ENCODE measurements around the gene CLSTN3.

Gene CLSTN3

GRCh38 chr12:7129872-7130691 is at the start of gene CLSTN3:
CLSTN3 (plus strand) TSS chr12:7130371; CDS start chr12:7130649, 278 bp downstream.
- DNase-seq (ENCODE audit: low spot score): no peak

GRCh38 chr12:7081037-7081436 is 49.1 kb upstream of the CLSTN3 start:
- no peak for DNase-seq (ENCODE audit: low spot score)

GRCh38 chr12:7083125-7083524 is 47.0 kb upstream of the CLSTN3 start:
- no peak for DNase-seq (ENCODE audit: low spot score)

- DNase-seq (ENCODE audit: low spot score): no peak
These were observed 40.8 kb upstream of the CLSTN3 start for GRCh38 chr12:7089196-7089871.

GRCh38 chr12:7090222-7090998 is 39.8 kb upstream of the CLSTN3 start:
- DNase-seq (ENCODE audit: low spot score): no peak

GRCh38 chr12:7091171-7091570 is 39.0 kb upstream of the CLSTN3 start:
- DNase-seq (ENCODE audit: low spot score): no peak

GRCh38 chr12:7091660-7092228 is 38.4 kb upstream of the CLSTN3 start:
- no peak for DNase-seq (ENCODE audit: low spot score)

GRCh38 chr12:7092229-7092985 is 37.8 kb upstream of the CLSTN3 start, which contains the start of gene C1R:
C1R (minus strand) TSS chr12:7092445; CDS start chr12:7092388, 57 bp downstream.
- DNase-seq (ENCODE audit: low spot score): peak; percentile 73

- DNase-seq (ENCODE audit: low spot score): no peak
These were observed 37.1 kb upstream of the CLSTN3 start for GRCh38 chr12:7092986-7093460.

GRCh38 chr12:7093486-7093885 is 36.7 kb upstream of the CLSTN3 start:
- no peak for DNase-seq (ENCODE audit: low spot score)

- DNase-seq (ENCODE audit: low spot score): no peak
These were observed 36.3 kb upstream of the CLSTN3 start for GRCh38 chr12:7093892-7094291.

GRCh38 chr12:7096006-7096932 is 33.9 kb upstream of the CLSTN3 start:
- no peak for DNase-seq (ENCODE audit: low spot score)

GRCh38 chr12:7096979-7097378 is 33.2 kb upstream of the CLSTN3 start:
- DNase-seq (ENCODE audit: low spot score): no peak

- DNase-seq (ENCODE audit: low spot score): no peak
These were observed 30.7 kb upstream of the CLSTN3 start for GRCh38 chr12:7099290-7099996.

- DNase-seq (ENCODE audit: low spot score): no peak
These were observed 29.9 kb upstream of the CLSTN3 start for GRCh38 chr12:7100239-7100638.

- DNase-seq (ENCODE audit: low spot score): no peak
These were observed 29.0 kb upstream of the CLSTN3 start for GRCh38 chr12:7101047-7101693.

- DNase-seq (ENCODE audit: low spot score): no peak
These were observed 28.5 kb upstream of the CLSTN3 start for GRCh38 chr12:7101694-7102131.

- DNase-seq (ENCODE audit: low spot score): no peak
These were observed 27.6 kb upstream of the CLSTN3 start for GRCh38 chr12:7102582-7102981.

All from hematopoietic multipotent progenitor cell treated with erythropoietin and hydrocortisone succinate and interleukin-3 and kit ligand, for 17 days (in vitro differentiated cells).